GM18498 (cell line): ENCODE results near the gene S100A4.
"Not testable (repeated sequence)": the region's sequence is repeated elsewhere in the genome, so short reads cannot be mapped to it uniquely, and the experiment has no call there.

Source experiments
- ATAC-seq: cut with Tn5 transposase; IDR thresholded peaks from one replicate; pipeline ENCODE4 v1.9.1; 2021; ENCODE audit warnings: mild to moderate bottlenecking, moderate library complexity; ENCODE audit not compliant: unreplicated experiment

The S100A4 gene

GRCh38 chr1:153568367-153569099, 22.9 kb upstream of the S100A4 start:
- no peak for ATAC-seq

DNA sequence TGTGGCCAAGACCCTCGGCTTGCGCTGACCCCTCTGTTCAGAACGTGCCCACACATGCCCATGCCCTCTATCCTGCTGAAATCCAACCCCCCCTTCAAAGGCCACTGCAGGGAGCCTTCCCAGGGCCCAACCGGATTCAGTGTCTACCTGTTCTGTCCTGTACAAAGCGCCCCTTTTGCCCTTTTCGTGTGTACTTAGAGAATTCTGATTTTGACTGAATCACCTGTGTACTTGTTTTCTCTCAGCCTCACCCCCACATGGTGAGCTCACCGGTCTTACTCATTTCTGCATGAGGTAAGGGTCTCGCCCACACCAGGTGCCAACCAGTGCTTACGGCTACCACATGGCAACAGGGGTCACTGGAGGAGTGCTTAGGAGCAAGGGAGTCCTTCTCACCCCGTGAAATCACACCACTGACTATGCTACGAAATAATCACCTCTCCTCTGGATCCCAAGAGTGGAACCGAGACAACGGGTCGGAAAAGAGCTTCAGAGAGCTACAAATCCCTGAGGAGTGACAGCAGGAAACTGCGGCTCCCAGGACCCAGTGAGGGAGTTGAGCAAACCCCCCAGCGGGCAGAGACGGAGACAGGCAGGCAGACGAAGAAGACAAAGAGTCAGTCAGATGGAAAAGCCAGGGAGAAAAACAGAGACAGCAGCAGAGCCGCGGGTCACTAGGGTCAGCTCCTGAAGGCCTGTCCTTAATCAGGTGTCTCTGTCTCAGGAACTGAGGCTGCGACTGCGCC, 22.2 kb upstream of the S100A4 start:
- ATAC-seq: no peak

DNA sequence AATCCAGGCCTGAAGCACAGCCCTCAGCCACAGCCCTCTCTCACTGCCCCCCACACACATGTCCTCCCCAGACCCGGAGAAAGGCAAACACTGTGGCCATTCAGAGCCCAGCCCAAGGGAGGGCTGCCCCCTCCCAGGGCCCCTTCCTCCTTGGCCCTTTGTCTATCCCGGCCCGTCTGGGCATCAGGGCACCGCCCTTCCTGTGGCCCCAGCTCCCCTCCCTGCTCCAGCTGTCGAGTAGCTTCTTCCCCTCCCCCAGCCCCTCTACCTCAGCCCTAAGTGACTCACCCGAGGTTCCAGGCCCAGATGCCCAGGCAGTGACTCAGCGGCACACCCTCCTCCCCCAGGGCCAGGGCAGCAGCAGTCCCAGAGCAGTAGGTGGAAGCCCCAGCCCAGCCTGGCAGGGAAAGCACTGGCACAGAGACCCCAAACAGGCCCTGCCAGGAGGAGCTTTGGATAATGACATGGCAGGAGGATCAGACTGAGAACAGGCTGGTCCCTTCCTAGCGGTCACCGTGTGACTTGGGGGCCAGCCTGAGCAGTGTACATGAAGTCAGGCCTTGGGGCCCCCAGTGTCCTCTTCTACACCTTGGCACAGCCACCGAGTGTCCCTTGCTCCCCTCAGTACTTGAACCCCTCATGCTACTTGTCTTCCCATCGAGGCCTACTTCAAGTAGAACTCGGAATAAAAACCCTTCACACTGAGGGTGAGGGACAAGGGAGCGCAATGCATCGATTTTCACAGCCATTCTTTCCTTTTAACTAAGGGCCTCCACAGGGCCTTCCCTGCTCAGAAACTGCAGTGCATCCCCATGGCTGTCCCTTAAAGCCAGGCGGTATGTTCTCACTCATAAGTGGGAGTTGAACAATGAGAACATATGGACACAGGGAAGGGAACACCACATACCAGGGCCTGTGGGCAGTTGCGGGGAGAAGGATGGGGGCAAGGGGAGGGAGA, 21.1 kb upstream of the S100A4 start:
- peak; percentile 37 for ATAC-seq

GRCh38 chr1:153565529-153566374, 20.1 kb upstream of the S100A4 start, which contains the start of gene S100A2:
TSS of gene S100A2 (minus strand) at chr1:153565844. CDS start at chr1:153563877, 1,967 bp downstream.
- ATAC-seq: peak; percentile 55

DNA sequence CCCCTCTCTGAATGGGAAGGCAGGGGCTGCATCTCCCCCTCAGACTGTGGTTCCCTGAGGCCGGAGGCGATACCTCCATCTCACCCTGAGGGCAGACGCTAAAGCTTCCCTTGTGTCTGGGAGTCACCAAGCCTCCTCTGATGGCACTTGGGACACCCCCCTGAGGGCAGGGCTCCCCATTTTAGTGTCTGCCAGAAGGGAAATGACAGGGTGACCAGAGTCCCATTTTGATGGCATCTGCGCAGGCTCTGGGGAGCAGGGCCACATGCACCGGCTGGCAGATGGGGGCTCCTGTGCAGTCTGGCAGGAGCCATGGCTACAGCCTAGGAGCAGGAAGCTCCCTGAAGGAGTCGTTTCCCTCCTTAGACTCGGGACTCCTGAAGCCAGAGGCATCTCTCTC, 18.4 kb upstream of the S100A4 start:
- no peak for ATAC-seq

GRCh38 chr1:153563483-153563901, 17.9 kb upstream of the S100A4 start:
- ATAC-seq: no peak

GRCh38 chr1:153562021-153562420, 16.4 kb upstream of the S100A4 start:
- not testable (repeated sequence) for ATAC-seq

DNA sequence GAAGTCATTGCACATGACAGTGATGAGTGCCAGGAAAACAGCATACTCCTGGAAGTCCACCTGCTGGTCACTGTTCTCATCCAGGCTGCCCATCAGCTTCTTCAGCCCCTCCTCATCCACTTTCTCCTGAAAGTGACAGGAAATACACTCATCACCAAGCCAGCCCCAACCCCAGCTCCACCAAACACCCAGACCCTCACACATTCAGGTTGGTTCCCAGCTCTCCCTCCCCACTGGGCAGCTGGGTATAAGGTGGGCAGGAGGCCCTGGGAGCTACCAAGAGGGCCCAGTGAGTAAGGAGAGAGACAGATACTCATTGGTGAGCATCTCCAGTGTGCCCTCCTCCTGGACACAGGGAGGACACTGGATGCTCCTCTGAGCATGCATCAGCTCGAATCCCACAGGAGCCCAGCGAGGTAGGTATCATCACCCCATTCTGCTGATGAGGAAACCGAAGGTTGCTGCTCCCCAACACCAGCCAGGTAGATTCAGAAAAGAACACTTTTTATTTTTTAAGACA, 15.9 kb upstream of the S100A4 start:
- no peak for ATAC-seq

DNA sequence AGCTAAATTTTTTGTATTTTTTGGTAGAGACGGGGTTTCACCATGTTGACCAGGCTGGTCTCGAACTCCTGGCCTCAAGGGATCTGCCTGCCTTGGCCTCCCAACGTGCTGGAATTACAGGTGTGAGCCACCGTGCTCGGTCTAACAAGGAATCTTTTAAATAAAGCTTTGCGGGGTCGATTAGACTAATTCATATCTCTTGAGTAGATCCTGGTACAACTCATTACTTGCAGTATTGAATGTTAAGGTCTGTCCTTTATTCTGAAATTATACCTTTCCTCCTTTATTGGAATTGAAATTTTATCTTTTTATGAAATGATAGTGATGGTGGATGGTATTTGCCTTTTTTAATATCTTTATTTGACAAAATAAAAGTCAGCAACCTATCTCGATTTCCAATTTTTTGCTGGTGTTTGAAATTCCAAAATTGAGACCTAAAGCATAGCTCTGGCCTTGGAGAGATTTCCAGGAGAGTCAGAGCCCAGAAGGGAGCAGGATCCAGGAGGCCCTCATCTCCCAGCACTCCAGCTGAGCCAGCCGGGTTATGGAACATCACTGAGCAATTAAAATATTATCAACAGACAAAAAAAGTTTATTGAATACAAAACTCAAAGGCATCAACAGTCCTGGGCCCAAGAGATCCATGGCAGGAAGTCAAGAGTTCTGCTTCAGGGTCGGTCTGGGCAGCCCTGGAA, 15.3 kb upstream of the S100A4 start:
- ATAC-seq: no peak

DNA sequence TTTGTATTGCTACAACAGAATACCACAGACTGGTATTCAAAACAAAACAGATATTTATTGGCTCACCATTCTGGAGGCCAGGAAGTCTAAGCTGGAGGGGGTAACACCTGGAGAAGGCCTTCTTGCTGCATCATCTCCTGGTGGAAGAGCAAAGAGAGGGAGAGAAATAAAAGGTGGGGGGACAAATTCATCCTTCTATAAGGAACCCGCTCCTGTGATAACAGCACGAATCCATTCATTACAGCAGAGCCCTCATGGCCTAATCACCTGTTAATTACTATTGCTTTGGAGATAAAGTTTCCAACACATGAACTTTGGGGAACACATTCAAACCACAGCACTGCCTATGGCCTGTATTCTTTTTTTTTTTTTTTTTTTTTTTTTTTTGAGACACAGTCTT, 14.6 kb upstream of the S100A4 start:
- ATAC-seq: no peak

GRCh38 chr1:153557877-153558276, 12.3 kb upstream of the S100A4 start:
- ATAC-seq: no peak

- no peak for ATAC-seq
These were observed 10.7 kb upstream of the S100A4 start for GRCh38 chr1:153556348-153556747.

- ATAC-seq: no peak
These were observed 8.4 kb upstream of the S100A4 start for GRCh38 chr1:153553830-153554541.

DNA sequence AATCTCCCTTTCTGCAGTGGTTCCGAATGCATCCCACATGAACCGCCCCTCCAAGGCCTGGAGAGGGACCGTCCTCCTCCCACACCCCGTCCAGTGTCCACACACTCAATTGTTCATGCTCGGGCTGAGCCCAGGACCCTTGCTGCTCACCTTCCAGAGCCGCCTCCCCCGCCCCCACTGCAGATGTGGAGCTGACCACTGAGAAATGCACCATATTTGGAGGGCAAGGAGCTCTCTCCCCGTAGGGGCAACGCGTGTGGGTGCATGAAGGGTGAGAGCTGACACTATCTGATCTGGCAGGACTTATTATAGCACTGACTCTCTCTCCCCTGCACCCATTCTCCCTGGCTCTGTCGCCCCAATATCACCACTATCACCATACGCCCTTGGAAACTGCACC, 7.5 kb upstream of the S100A4 start:
- ATAC-seq: no peak

GRCh38 chr1:153552335-153552734, 6.7 kb upstream of the S100A4 start:
- ATAC-seq: no peak

DNA sequence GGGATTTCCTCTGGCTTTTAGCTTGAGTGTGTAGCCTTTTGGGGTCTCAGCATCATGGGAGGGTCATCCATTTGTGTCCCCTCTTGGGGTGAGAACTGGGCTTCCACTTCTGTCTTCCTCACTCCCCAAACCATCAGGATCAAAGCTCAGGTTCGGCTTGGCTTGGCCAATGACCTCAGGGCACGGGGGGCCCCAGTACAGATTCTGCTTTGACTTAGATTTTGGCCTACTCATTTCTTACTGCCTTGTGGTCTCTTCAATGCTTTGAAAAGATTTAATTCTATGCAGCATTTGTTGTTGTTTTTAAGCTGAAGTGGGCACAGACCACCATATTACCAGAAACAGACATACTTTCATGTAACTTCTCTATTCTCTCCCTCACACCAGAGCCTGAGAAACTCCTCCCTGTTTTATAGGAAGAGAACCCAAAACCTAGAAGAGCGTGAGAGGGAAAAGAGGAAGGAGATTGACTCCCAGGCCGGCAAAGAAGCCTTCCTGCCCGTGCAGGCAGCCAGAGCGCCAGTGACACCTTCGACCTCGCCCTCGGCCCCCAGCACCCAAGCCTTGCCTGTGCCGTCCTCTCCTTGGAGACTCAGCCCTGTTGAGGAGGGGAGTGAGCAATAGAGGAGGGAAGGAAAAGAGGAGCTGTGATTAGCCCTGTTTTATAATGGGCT, 5.4 kb upstream of the S100A4 start:
- ATAC-seq: no peak

DNA sequence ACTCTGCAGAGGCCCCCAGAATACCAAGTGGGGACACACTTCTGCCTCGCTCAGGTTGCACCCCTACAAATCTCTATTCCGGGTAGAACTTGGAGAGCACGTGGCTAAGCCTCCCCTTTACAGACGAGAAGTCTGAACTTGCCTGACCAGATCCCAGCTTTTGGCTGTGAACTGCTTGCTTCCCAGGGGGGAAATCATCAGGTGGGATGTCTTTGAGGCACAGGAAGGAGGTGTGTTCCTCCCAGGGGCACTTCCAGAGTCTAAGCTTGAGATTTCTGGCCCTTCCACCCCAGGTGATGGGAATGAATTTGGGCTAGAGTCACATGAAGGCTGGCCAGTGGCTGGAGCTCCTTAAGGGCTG, 4.8 kb upstream of the S100A4 start:
- no peak for ATAC-seq

GRCh38 chr1:153549741-153550397, 4.3 kb upstream of the S100A4 start:
- no peak for ATAC-seq
